ENCODE data around the gene SMIM41.

Gene SMIM41

GRCh38 chr12:52141875-52142274 lies 62.4 kb downstream of the SMIM41 start:
- TF ChIP-seq EZH2phosphoT487 (IDR thresholded peaks at IDR 0.05; ENCODE audit: borderline replicate concordance), result no peak
- no peak for TF ChIP-seq CTCF (conservative IDR thresholded peaks at IDR 0.05; ENCODE audit: low read length)
- Histone ChIP-seq H3K4me3 (ENCODE audit: low read length, poor library complexity, severe bottlenecking) (no peak overlapping the region), H3F3A (ENCODE audit: low read depth) (no peaks in the 10 kb centered on the region), H3K27me3 (ENCODE audit: insufficient read depth, low read length, poor library complexity, severe bottlenecking) (no peaks in the 10 kb centered on the region), H4K20me1 (ENCODE audit: insufficient read depth, low read length, poor library complexity, severe bottlenecking) (no peaks in the 10 kb centered on the region), H3K36me3 (ENCODE audit: insufficient read depth, low read length) (no peaks in the 10 kb centered on the region), H2AFZ (ENCODE audit: low read length) (no peak overlapping the region), H3K4me2 (ENCODE audit: low read depth, low read length, poor library complexity, severe bottlenecking) (no peak overlapping the region), H3K4me1 (ENCODE audit: insufficient read depth, low read length, poor library complexity, severe bottlenecking) (no peaks in the 10 kb centered on the region), H3K9ac (ENCODE audit: low read depth, low read length, poor library complexity, severe bottlenecking) (no peak overlapping the region), H3K9me3 (ENCODE audit: insufficient read depth, low read depth, low read length) (no peaks in the 10 kb centered on the region), H3K9me2 (replicated peaks; ENCODE audit: low read depth, low read length) (no peaks in the 10 kb centered on the region), H3K79me2 (ENCODE audit: insufficient read depth, low read length) (no peaks in the 10 kb centered on the region)

GRCh38 chr12:52142431-52142830 lies 62.9 kb downstream of the SMIM41 start:
- no peaks in the 10 kb centered on the region for H4K20me1 ChIP-seq (ENCODE audit: insufficient read depth, low read length, poor library complexity, severe bottlenecking)
- H3K27me3 ChIP-seq (ENCODE audit: insufficient read depth, low read length, poor library complexity, severe bottlenecking), result no peaks in the 10 kb centered on the region
- H3K9ac ChIP-seq (ENCODE audit: low read depth, low read length, poor library complexity, severe bottlenecking), result no peak overlapping the region
- no peak for TF ChIP-seq EZH2phosphoT487 (IDR thresholded peaks at IDR 0.05; ENCODE audit: borderline replicate concordance)
- no peak for TF ChIP-seq CTCF (conservative IDR thresholded peaks at IDR 0.05; ENCODE audit: low read length)
- no peaks in the 10 kb centered on the region for H3K79me2 ChIP-seq (ENCODE audit: insufficient read depth, low read length)
- no peaks in the 10 kb centered on the region for H3K36me3 ChIP-seq (ENCODE audit: insufficient read depth, low read length)
- H3K4me3 ChIP-seq (ENCODE audit: low read length, poor library complexity, severe bottlenecking), result no peak overlapping the region
- no peak overlapping the region for H3K4me2 ChIP-seq (ENCODE audit: low read depth, low read length, poor library complexity, severe bottlenecking)
- H3K9me2 ChIP-seq (replicated peaks; ENCODE audit: low read depth, low read length), result no peaks in the 10 kb centered on the region
- H3K9me3 ChIP-seq (ENCODE audit: insufficient read depth, low read depth, low read length), result no peaks in the 10 kb centered on the region
- no peaks in the 10 kb centered on the region for H3K4me1 ChIP-seq (ENCODE audit: insufficient read depth, low read length, poor library complexity, severe bottlenecking)
- no peak overlapping the region for H2AFZ ChIP-seq (ENCODE audit: low read length)
- H3F3A ChIP-seq (ENCODE audit: low read depth), result no peaks in the 10 kb centered on the region

- Histone ChIP-seq H3K9ac (ENCODE audit: low read depth, low read length, poor library complexity, severe bottlenecking) (no peak overlapping the region), H3K4me3 (ENCODE audit: low read length, poor library complexity, severe bottlenecking) (no peak overlapping the region), H2AFZ (ENCODE audit: low read length) (no peak overlapping the region), H3K9me3 (ENCODE audit: insufficient read depth, low read depth, low read length) (no peaks in the 10 kb centered on the region), H4K20me1 (ENCODE audit: insufficient read depth, low read length, poor library complexity, severe bottlenecking) (no peaks in the 10 kb centered on the region), H3K27me3 (ENCODE audit: insufficient read depth, low read length, poor library complexity, severe bottlenecking) (no peaks in the 10 kb centered on the region), H3K4me2 (ENCODE audit: low read depth, low read length, poor library complexity, severe bottlenecking) (no peak overlapping the region), H3K36me3 (ENCODE audit: insufficient read depth, low read length) (no peaks in the 10 kb centered on the region), H3F3A (ENCODE audit: low read depth) (no peaks in the 10 kb centered on the region), H3K9me2 (replicated peaks; ENCODE audit: low read depth, low read length) (no peaks in the 10 kb centered on the region), H3K4me1 (ENCODE audit: insufficient read depth, low read length, poor library complexity, severe bottlenecking) (no peaks in the 10 kb centered on the region), H3K79me2 (ENCODE audit: insufficient read depth, low read length) (no peaks in the 10 kb centered on the region)
- no peak for TF ChIP-seq CTCF (conservative IDR thresholded peaks at IDR 0.05; ENCODE audit: low read length)
- no peak for TF ChIP-seq EZH2phosphoT487 (IDR thresholded peaks at IDR 0.05; ENCODE audit: borderline replicate concordance)
Measured at GRCh38 chr12:52144512-52145227, 65.2 kb downstream of the SMIM41 start.
